ENCODE results near the gene DCDC2.
"Not testable (repeated sequence)": the region's sequence is repeated elsewhere in the genome, so short reads cannot be mapped to it uniquely, and the experiment has no call there.

DCDC2 gene

DNA sequence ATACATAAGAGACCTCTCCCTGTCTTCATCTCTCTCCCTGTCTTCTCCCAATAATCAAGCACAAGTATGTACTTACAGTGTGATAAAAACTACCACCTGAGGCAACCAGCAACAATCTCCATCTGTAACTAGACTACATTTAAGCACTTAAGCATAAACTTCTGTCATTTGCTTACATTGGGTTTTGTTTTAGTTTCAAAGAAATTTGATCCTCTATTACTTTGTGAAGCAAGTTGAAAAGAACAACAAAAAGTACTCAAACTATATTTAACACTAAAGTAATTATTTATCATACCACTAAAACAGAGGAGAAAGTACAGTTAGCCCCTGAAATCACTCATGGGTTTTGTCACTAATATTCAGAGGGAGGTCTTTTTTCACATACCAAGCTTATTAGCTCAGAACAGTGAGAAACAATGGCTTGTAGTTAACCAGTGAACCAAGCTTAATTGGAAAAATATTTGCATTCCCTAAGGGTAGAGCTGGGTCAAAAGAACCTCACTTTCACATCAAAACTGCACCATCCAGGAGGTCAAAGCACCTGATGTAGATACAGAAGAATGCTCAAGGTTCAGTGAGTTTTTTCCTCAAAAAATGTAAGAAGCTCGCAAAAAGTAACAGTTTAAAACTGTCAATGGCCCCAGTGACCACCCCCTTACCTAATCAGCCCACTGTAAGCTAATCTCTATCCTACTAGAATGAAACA is 34.1 kb downstream of the DCDC2 start:
- TF ChIP-seq, protein P1, sequence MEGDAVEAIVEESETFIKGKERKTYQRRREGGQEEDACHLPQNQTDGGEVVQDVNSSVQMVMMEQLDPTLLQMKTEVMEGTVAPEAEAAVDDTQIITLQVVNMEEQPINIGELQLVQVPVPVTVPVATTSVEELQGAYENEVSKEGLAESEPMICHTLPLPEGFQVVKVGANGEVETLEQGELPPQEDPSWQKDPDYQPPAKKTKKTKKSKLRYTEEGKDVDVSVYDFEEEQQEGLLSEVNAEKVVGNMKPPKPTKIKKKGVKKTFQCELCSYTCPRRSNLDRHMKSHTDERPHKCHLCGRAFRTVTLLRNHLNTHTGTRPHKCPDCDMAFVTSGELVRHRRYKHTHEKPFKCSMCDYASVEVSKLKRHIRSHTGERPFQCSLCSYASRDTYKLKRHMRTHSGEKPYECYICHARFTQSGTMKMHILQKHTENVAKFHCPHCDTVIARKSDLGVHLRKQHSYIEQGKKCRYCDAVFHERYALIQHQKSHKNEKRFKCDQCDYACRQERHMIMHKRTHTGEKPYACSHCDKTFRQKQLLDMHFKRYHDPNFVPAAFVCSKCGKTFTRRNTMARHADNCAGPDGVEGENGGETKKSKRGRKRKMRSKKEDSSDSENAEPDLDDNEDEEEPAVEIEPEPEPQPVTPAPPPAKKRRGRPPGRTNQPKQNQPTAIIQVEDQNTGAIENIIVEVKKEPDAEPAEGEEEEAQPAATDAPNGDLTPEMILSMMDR (IDR thresholded peaks at IDR 0.05; ENCODE audit: low read depth, low read length, missing control alignments) = no peak
- no peak for DNase-seq (ENCODE audit: low read depth)
- no peak overlapping the region for H3K4me3 ChIP-seq (ENCODE audit: low read depth, low read length)

DNA sequence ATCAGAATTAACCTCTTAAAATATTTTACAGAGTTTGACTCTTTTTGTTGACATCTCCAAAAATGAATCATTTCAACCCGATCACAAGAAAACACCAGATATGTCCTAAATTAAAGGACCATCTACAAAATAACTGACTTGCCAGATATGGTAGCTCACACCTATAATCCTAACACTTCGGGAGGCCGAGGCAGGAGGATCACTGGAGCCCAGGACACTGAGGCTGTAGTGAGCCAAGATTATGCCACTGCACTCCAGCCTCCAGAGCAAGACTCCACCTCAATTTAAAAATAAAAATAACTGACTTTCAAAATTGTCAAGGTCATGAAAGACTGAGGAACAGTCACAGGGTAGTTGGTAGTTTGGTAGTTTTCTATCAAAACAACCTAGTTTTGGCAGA is 34.9 kb downstream of the DCDC2 start:
- DNase-seq (ENCODE audit: low read depth) = no peak
- TF ChIP-seq, protein P1 (IDR thresholded peaks at IDR 0.05; ENCODE audit: low read depth, low read length, missing control alignments) = no peak
- no peak overlapping the region for H3K4me3 ChIP-seq (ENCODE audit: low read depth, low read length)

DNA sequence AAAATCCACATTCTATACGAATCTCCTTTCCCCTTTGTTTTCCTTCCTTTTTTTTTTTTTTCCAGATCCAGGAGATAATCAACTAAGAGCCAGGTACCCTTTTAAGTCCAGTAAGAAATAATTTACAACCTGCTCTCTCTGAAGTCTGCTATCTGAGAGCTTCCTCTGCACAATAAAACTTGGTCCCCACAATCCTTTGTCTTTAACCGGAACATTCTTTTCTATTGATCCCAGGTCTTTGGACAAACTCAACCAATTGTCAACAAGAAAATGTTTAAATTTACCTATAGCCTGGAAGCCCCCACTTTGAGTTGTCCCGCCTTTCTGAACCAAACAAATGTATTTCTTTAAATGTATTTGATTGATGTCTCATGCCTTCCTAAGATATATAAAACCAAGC is 35.4 kb downstream of the DCDC2 start:
- not testable (repeated sequence) for H3K4me3 ChIP-seq (ENCODE audit: low read depth, low read length); DNase-seq (ENCODE audit: low read depth)

DNA sequence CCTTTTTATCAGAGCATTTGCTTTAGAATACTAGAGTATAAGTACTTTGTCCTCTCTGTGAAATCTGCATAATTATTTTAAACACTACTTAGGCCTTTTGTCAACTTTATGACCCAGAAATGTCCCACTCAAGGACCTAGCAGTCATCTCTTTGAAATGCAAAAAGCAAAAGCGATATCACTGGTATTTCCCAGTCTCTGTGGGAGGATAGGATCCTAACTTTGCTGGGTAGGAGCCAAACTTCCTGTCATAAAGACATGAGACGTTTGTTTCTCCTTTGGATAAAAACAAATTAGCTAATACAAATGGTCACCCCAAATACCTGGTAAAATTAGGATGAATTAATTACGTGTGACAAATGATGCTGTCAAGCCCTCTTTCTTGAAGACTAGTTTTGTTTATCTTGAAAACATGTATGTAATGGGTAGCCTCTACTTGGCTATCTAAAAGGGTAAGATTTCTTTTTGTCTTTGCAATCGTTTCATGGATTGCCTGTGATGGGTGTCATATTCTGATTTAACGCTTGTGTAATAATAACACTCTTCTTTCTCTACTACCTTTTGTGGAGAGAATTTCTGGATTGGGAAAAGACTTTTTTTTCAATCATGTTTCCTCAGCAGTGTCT is 36.2 kb downstream of the DCDC2 start:
- DNase-seq (ENCODE audit: low read depth) = no peak
- no peak overlapping the region for H3K4me3 ChIP-seq (ENCODE audit: low read depth, low read length)
- TF ChIP-seq, protein P1 (IDR thresholded peaks at IDR 0.05; ENCODE audit: low read depth, low read length, missing control alignments) = no peak

DNA sequence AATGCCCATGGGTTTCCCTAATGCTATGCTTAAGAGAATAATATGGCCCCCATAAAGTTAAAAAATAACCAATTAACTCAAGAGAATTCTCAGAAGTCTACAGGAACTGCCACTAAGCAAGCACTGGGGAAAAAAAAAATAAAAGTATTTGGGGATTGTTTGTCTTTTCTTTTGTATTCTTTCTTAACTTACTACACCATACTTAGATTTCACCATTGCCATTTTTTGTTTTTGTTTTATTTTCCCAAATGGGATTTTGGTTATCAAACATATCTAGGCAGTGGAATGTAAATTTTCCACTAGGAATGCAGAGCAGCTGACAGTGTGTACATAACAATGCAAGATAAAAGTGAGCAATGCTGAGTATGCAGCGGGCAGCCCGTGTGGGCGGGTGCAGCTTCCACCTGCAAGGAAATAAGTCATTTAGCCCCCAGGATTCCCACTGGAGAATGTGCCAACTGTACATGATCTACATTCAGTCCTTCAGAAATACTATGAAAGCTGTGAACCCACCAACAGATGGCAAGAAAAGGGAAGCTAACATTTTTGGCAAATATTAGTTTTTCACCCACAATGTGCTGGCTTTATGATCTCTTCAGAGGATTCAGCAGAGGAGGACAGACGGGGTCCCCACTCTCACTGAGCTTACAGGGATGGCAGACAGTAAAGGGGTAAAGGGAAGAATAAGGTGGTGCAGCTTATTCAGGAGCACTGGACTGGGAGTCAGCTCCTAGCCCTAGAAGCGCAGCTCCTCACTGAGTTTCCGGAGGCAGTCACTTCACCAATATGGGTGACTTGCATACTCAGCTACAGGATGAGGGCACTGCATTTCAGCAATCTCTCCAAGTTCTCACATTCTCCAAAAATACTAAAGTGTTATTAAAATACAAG is 44.4 kb downstream of the DCDC2 start:
- no peak overlapping the region for H3K4me3 ChIP-seq (ENCODE audit: low read depth, low read length)
- TF ChIP-seq, protein P1 (IDR thresholded peaks at IDR 0.05; ENCODE audit: low read depth, low read length, missing control alignments) = no peak
- DNase-seq (ENCODE audit: low read depth) = no peak

DNA sequence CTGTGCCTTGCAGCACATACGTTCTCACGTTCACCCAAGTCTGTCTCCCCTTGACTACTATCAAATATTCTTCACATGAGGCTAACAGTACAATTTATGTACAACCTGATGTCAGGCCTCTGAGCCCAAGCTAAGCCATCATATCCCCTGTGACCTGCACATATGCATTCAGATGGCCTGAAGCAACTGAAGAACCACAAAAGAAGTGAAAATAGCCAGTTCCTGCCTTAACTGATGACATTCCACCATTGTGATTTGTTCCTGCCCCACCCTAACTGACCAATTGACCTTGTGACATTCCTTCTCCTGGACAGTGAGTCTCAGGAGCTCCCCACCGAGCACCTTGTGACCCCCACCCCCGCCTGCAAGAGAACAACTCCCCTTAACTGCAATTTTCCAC is 46.1 kb downstream of the DCDC2 start:
- DNase-seq (ENCODE audit: low read depth); H3K4me3 ChIP-seq (ENCODE audit: low read depth, low read length): not testable (repeated sequence)

DNA sequence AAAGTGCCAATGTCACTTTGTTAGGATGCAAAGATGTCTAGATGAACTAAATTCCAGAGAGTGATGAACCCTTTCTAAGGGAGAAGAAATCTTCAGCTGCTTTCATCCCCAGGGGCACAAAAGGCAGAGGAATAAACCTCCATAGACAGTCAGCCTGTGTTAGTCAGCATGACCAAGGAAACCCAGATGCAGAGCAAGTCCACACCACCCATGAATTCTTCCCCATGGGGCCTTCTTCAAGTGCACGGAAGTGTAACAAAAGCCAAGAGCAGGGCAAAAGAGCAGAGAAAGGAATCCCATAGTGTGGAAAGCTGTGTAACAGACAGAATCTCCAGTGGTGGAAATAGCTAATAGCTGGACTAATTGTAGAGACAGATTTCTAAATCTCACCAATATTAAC is 50.0 kb downstream of the DCDC2 start:
- no peak for DNase-seq (ENCODE audit: low read depth)
- H3K4me3 ChIP-seq (ENCODE audit: low read depth, low read length) = no peak overlapping the region
- TF ChIP-seq, protein P1 (IDR thresholded peaks at IDR 0.05; ENCODE audit: low read depth, low read length, missing control alignments) = no peak
